ENCODE measurements around the gene NEU1. TPM values are rescaled to one million over a fixed set of nuclear protein-coding genes. Genes with fewer than 3 reads are reported as not detected.
"Not testable (repeated sequence)": the region's sequence is repeated elsewhere in the genome, so short reads cannot be mapped to it uniquely, and the experiment has no call there.

NEU1 gene
- polyA plus RNA-seq, 1 of the 3 experiments (the other 2 are of a cell fraction), result 43.0 TPM

DNA sequence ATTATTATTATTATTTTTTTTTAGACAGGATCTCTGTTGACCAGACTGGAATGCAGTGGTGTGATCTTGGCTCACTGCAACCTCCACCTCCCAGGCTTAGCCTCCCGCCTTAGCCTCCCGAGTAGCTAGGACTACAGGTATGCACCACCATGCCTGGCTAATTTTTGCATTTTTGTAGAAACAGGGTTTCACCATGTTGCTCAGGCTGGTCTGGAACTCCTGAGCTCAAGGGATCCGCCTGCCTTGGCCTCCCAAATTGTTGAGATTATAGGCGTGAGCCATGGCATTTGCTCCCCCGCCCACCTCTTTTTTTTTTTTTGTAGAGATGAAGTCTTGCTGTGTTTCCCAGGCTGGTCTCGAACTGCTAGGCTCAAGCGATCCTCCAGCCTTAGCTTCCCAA, 46.7 kb upstream of the NEU1 start:
- ChIA-PET POLR2A (interaction anchor here (0.6 kb wide), 1 partner anchor 1062 kb away, joined by 3 read pairs; no protein-coding TSS in a partner anchor), CTCF (interaction anchor here (1.4 kb wide), 1 partner anchor 43 kb away, joined by 8 read pairs; no protein-coding TSS in a partner anchor)
- not testable (repeated sequence) for DNase-seq; H3K4me3 ChIP-seq (ENCODE audit: low read depth in 2 of 2, low read length in 1 of 2); H3K9me2 ChIP-seq; H3K79me2 ChIP-seq (ENCODE audit: insufficient read depth); H4K20me1 ChIP-seq (ENCODE audit: insufficient read depth); H2AFZ ChIP-seq (ENCODE audit: low read depth); H3K9ac ChIP-seq; H3K4me2 ChIP-seq; H3K36me3 ChIP-seq (replicated peaks in 1 of 2; ENCODE audit: control insufficient read depth in 1 of 2, insufficient read depth in 2 of 2, low read length in 1 of 2); H3K9me3 ChIP-seq; H3K27me3 ChIP-seq (ENCODE audit: insufficient read depth); H3K4me1 ChIP-seq (ENCODE audit: control insufficient read depth in 1 of 2, insufficient read depth in 2 of 2, low read depth in 1 of 2, low read length in 1 of 2)
- H3K27ac ChIP-seq (ENCODE audit: low read depth in 2 of 2, low read length in 1 of 2), result peak overlapping the region in 1 of 2 experiments; percentile 2; a peak in 1 of 4 replicates
- H3F3A ChIP-seq (replicated peaks; ENCODE audit: insufficient read depth), result peaks cover 25% of the 10 kb centered on the region
- 67% methylated on average over 7 of the region's 7 CpGs for WGBS (ENCODE audit: low lambda C conversion rate)

DNA sequence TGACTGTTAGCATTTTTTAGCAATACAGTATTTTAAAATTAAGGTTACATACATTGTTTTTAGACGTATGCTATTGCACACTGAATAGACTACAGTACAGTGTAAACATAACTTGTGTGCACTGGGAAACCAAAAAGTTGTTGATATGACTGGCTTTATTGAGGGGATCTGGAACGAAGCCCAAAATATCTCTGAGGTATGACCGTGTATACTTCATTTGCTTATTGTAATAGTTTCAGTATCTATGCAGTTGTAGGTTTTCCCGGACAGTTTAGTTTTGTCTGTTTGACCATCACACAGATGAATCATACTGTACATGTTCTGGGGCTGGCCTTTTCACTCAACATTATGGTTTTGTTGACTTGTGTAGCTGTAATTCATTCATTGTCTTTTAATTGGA, 46.2 kb upstream of the NEU1 start:
- DNase-seq, result no peak

GRCh38 chr6:31908255-31908654, 45.6 kb upstream of the NEU1 start:
- H2AFZ ChIP-seq (ENCODE audit: low read depth); H3K4me1 ChIP-seq (ENCODE audit: control insufficient read depth in 1 of 2, insufficient read depth in 2 of 2, low read depth in 1 of 2, low read length in 1 of 2); H3K4me2 ChIP-seq; DNase-seq; H3K27me3 ChIP-seq (ENCODE audit: insufficient read depth); H3K9me3 ChIP-seq; H3K4me3 ChIP-seq (ENCODE audit: low read depth in 2 of 2, low read length in 1 of 2); H3K9ac ChIP-seq; H3K9me2 ChIP-seq; H3K36me3 ChIP-seq (replicated peaks in 1 of 2; ENCODE audit: control insufficient read depth in 1 of 2, insufficient read depth in 2 of 2, low read length in 1 of 2); POLR2A ChIA-PET; H3K79me2 ChIP-seq (ENCODE audit: insufficient read depth); H4K20me1 ChIP-seq (ENCODE audit: insufficient read depth): not testable (repeated sequence)
- CTCF ChIA-PET, result interaction anchor here (1.4 kb wide), 1 partner anchor 44 kb away, joined by 8 read pairs; no protein-coding TSS in a partner anchor
- Histone ChIP-seq H3K27ac (ENCODE audit: low read depth in 2 of 2, low read length in 1 of 2) (peak overlapping the region in 1 of 2 experiments; percentile 2; a peak in 1 of 4 replicates), H3F3A (replicated peaks; ENCODE audit: insufficient read depth) (peaks cover 25% of the 10 kb centered on the region)
- WGBS (ENCODE audit: low lambda C conversion rate), result 57% methylated on average over 5 of the region's 5 CpGs

More for the DNA sequence above, 46.2 kb upstream of the NEU1 start:
- Histone ChIP-seq H3F3A (replicated peaks; ENCODE audit: insufficient read depth) (peaks cover 25% of the 10 kb centered on the region), H3K79me2 (ENCODE audit: insufficient read depth) (no peaks in the 10 kb centered on the region), H3K27me3 (ENCODE audit: insufficient read depth) (no peaks in the 10 kb centered on the region), H2AFZ (ENCODE audit: low read depth) (no peak overlapping the region), H3K9me3 (no peaks in the 10 kb centered on the region), H3K9ac (no peak overlapping the region), H3K4me2 (no peak overlapping the region), H3K36me3 (replicated peaks in 1 of 2; ENCODE audit: control insufficient read depth in 1 of 2, insufficient read depth in 2 of 2, low read length in 1 of 2) (no peaks in the 10 kb centered on the region), H3K9me2 (no peaks in the 10 kb centered on the region), H3K4me3 (ENCODE audit: low read depth in 2 of 2, low read length in 1 of 2) (no peak overlapping the region), H3K27ac (ENCODE audit: low read depth in 2 of 2, low read length in 1 of 2) (peak overlapping the region in 1 of 2 experiments; percentile 2; a peak in 2 of 4 replicates), H4K20me1 (ENCODE audit: insufficient read depth) (no peaks in the 10 kb centered on the region), H3K4me1 (ENCODE audit: control insufficient read depth in 1 of 2, insufficient read depth in 2 of 2, low read depth in 1 of 2, low read length in 1 of 2) (0 out of 4 replicates have a peak, but pooled peaks cover 0 to 4% of the 10 kb centered on the region in 2 experiments)
- ChIA-PET POLR2A (no interaction called here), CTCF (interaction anchor here (1.4 kb wide), 1 partner anchor 43 kb away, joined by 8 read pairs; no protein-coding TSS in a partner anchor)
- TF ChIP-seq SMC3 (IDR thresholded peaks at IDR 0.05; ENCODE audit: low read depth, low read length) (no peak), REST (IDR thresholded peaks at IDR 0.05; ENCODE audit: low read depth, low read length) (no peak), EP300 (IDR thresholded peaks at IDR 0.05; ENCODE audit: borderline replicate concordance in 1 of 2, low read depth in 1 of 2, low read length in 1 of 2) (no peak), FOXM1 (IDR thresholded peaks at IDR 0.05; ENCODE audit: low read depth) (no peak), CTCF (IDR thresholded peaks at IDR 0.05) (no peak), RCOR1 (IDR thresholded peaks at IDR 0.05; ENCODE audit: low read length) (no peak), TEAD4 (IDR thresholded peaks at IDR 0.05; ENCODE audit: borderline replicate concordance, insufficient read depth) (no peak), JUND (IDR thresholded peaks at IDR 0.05) (no peak)
- TF ChIP-seq, protein P1, sequence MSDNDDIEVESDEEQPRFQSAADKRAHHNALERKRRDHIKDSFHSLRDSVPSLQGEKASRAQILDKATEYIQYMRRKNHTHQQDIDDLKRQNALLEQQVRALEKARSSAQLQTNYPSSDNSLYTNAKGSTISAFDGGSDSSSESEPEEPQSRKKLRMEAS (IDR thresholded peaks at IDR 0.05; ENCODE audit: low read depth), result no peak
- WGBS (ENCODE audit: low lambda C conversion rate), result 26% methylated on average over 4 of the region's 4 CpGs
